ENCODE measurements around the gene DAP3.
"Not testable (repeated sequence)": the region's sequence is repeated elsewhere in the genome, so short reads cannot be mapped to it uniquely, and the experiment has no call there.

DAP3 gene

GRCh38 chr1:155687705-155688323 is 1.1 kb upstream of the DAP3 start:
- not testable (repeated sequence) for DNase-seq

DNA sequence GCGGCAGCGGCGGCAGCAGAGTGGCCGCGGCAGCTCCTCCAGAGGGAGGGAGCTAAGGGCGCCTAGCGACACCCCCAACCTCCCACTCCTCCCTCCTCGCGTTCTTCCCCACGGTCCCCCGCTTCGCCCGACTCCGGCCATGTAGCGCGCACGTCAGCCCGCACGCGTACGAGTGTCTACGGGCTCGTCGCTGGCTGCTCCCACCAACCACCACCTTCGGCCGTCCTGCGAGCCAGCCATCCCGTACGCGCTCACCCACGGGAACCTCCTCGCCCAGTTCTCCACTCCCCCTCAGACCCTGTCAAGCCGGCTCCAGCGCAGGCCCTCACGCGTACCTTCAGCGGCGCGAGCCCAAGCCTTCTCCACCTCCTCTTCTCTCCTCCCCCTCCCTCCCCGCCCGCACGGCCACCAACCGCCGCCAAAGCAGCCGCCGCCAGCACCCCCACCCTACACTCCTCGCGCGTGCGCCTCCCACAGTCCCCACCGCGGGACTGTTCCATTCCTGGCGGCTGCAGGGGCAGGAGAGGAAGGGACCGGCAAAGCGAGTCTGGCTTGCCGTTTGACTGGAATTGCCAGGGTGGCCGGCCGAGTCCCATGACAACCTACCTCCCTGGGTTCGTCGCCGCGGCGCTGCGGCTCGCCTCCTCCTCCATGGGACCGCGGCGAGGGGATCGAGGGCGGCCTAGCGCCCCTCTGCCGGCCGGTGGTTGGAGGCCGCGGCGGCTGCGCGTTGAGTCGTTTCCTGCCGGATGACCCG is 389 bp upstream of the DAP3 start, which contains the start of gene YY1AP1:
YY1AP1 (minus strand) TSS at position 451 of the 757 bp plus-strand sequence. CDS start 8,338 bp downstream, outside the sequence.
- DNase-seq = peak; percentile 91

DNA sequence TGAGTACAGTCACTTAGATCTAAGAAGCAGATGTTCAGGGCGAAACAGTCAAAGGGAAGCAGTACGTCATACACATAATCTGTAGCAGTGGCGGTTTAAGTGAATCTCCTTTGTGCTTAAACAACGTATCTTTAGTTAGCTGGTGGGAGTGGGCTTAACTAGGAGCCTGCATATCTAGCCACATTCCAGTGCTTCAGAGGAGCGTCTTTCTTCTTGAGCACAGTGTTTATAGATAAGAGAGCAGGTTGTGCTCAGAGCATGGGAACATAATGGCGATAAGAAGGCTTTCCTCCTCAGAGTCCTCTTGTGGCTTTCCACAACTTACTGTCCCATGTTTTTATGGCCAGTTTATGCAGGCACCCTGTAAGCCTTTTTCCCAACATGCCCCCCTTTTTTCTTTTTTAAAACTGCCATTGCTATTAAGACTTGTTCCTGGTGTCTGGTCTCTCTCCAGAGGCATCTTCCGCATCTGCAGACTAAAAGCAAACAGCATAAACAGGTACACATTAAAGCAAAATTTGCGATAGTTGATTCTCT is 3.2 kb downstream of the DAP3 start:
- DNase-seq = no peak

GRCh38 chr1:155694167-155694566 is 5.3 kb downstream of the DAP3 start:
- no peak for DNase-seq

- no peak for DNase-seq
Measured at GRCh38 chr1:155695072-155695471, 6.2 kb downstream of the DAP3 start.

DNA sequence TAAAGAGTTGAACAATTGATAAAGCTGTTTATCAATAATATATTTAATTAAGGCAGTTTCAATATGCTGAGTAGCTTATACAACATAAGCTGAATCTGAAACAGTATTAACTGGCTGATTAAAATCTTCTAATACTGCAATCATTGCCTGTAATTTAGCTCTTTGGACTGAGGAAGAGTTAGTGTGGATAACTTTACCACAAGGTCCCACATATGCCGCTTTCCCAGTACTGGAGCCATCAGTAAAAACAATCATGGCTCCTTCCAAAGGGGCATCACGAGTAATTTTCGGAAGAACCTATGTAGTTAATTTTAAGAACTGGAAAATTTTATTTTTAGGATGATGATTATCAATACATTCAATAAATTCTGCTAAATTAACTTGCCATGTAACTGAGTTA is 6.7 kb downstream of the DAP3 start:
- DNase-seq = no peak

DNA sequence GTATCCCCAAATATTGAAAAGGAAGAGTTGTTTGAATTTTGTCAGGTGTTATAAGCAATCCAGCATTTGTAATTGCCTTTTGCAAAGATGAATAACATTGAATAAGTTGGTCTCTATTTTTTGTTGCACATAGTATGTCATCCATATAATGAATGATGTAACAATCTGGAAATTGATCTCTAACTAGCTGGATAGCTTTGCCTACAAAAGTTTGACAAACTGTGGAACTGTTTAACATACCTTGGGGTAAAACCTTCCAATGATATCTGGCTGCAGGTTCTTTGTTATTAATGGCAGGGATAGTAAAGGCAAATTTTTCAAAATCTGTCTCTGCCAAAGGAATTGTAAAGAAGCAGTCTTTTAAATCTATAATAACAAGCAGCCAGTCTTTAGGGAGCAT is 7.6 kb downstream of the DAP3 start:
- no peak for DNase-seq

DNA sequence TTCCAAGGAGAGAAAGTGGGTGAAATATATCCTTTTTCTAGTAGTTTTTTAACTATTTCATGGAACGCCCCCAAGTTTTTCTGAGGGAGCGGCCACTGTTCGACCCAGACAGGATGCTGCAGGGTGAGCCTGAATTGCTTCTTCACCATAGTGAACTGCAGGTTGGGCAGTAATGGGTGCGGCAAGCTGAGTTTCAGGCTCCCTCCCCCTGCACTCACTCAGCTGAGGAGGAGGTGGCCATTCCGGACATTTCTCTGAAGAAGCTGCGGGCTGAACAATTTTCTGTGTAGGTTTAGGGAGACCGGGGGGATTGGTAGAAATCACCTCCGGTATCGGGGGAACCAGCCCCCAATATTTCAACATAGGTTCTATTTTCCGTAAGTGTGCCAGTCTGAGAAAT is 8.2 kb downstream of the DAP3 start:
- DNase-seq = no peak

- not testable (repeated sequence) for DNase-seq
Measured at GRCh38 chr1:155697616-155698015, 8.7 kb downstream of the DAP3 start.

GRCh38 chr1:155698382-155699038 is 9.6 kb downstream of the DAP3 start:
- DNase-seq = no peak

GRCh38 chr1:155699062-155699461 is 10.2 kb downstream of the DAP3 start:
- not testable (repeated sequence) for DNase-seq

- DNase-seq = not testable (repeated sequence)
Measured at GRCh38 chr1:155701675-155702074, 12.8 kb downstream of the DAP3 start.

DNA sequence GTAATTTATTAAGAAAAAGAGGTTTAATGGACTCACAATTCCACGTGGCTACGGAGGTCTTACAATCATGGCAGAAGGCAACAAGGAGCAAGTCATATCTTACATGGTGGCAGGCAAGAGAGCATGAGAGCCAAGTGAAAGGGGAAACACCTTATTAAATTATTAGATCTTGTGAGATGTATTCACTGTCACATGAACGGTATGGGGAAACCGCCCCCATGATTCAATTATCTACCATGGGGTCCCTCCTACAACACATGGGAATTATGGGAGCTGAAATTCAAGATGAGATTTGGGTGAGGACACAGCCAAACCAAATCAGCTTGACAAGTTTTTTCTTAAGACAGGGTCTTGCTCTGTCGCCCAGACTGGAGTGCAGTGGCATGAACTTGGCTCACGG is 14.3 kb downstream of the DAP3 start:
- no peak for DNase-seq

- not testable (repeated sequence) for DNase-seq
Measured at GRCh38 chr1:155704414-155704813, 15.5 kb downstream of the DAP3 start.

- DNase-seq = no peak
Measured at GRCh38 chr1:155706139-155706538, 17.2 kb downstream of the DAP3 start.

- no peak for DNase-seq
Measured at GRCh38 chr1:155709391-155709790, 20.5 kb downstream of the DAP3 start.

- not testable (repeated sequence) for DNase-seq
Measured at GRCh38 chr1:155711457-155711856, 22.6 kb downstream of the DAP3 start.

- not testable (repeated sequence) for DNase-seq
Measured at GRCh38 chr1:155712636-155713035, 23.7 kb downstream of the DAP3 start.

- no peak for DNase-seq
Measured at GRCh38 chr1:155713075-155713474, 24.2 kb downstream of the DAP3 start.

DNA sequence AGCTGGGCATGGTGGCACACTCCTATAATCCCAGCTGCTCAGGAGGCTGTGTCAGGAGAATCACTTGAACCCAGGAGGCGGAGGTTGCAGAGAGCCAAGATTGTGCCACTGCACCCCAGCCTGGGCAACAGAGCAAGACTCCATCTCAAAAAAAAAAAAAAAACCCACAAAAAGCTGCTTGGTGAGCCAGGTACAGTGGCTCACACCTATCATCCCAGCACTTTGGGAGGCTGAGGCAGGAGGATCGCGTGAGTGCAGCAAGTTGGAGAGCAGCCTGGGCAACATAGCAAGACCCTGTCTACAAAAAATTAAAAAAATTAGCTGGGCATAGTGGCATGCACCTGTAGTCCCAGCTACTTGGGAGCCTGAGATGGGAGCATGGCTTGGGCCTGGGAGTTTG is 26.2 kb downstream of the DAP3 start:
- DNase-seq = not testable (repeated sequence)

- no peak for DNase-seq
Measured at GRCh38 chr1:155715777-155716176, 26.9 kb downstream of the DAP3 start.

GRCh38 chr1:155717041-155717440 is 28.1 kb downstream of the DAP3 start:
- DNase-seq = no peak

- not testable (repeated sequence) for DNase-seq
Measured at GRCh38 chr1:155718524-155719115, 29.7 kb downstream of the DAP3 start.
